ENCODE data around the gene RBM44. TPM values are rescaled to one million over a fixed set of nuclear protein-coding genes. Genes with fewer than 3 reads are reported as not detected.
"Not testable (repeated sequence)": the region's sequence is repeated elsewhere in the genome, so short reads cannot be mapped to it uniquely, and the experiment has no call there.

The RBM44 gene
- total RNA-seq, 1 experiment from 2014 or later = 0.06 TPM

GRCh38 chr2:237774811-237775553, 23.6 kb upstream of the RBM44 start:
- peak; percentile 36 for DNase-seq (ENCODE audit: low read depth)

- DNase-seq (ENCODE audit: low read depth) = no peak
Observed at GRCh38 chr2:237779521-237779920, 19.1 kb upstream of the RBM44 start.

- no peak for DNase-seq (ENCODE audit: low read depth)
Observed at GRCh38 chr2:237782181-237782580, 16.4 kb upstream of the RBM44 start.

DNA sequence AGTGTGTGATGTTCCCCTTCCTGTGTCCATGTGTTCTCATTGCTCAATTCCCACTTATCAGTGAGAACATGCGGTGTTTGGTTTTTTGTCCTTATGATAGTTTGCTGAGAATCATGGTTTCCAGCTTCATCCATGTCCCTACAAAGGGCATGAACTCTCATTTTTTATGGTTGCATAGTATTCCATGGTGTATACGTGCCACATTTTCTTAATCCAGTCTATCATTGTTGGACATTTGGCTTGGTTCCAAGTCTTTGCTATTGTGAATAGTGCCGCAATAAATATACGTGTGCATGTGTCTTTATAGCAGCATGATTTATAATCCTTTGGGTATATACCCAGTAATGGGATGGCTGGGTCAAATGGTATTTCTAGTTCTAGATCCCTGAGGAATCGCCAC, 14.9 kb upstream of the RBM44 start:
- not testable (repeated sequence) for DNase-seq (ENCODE audit: low read depth)

- DNase-seq (ENCODE audit: low read depth) = no peak
Observed at GRCh38 chr2:237786936-237787335, 11.6 kb upstream of the RBM44 start.

DNA sequence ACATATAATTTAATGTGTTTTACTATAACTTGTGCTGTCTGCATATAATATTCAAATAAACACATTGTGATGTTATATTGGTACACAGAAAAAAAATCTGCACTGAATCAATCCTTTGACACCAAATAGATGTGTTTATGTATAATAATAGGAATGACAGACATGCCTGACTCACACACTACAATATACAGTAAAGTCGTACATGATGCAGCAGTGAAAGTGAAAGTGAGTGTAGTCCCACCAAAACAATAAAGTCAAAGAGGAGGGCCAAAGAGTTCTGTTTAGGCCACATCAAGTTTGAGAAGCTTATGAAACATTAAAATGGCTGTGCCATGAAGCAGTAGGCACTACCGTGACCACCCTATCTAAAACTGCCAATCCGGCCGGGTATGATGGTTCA, 8.2 kb upstream of the RBM44 start:
- peak; percentile 17 for DNase-seq (ENCODE audit: low read depth)

DNA sequence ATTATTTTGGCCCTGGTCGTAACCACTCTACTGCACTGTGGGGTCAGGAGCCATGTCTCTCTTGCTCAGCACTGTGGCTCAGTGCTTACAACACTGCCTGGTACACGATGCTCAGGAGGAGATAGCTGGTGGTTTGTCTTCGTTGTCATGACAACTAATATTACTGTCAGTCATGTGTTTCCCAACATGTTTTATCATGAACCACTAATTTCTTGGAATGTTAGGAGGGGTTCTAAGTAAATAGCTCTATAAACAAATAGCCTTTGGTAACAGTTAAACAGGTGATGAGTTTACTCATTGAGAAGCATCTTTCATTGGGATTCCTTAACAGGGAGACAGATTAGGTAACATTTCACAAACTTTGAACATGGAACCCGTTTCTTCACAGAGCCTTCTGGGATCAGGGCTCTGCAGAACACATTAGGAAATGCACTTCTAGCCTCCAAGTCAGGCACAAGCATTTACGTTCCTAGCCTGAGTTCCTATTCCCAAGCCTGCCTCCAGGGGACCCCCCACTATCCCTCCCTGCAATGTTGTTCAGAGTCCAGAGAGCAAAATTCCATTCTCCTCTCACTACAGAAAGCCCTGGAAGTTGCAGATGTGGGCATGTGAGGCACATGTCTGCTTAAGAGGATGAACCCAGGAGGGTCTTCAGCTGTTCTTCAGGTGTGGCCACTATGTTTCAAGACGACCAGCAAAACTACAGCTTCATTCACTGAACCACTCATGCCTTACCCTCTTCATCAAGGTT, 6.4 kb upstream of the RBM44 start:
- no peak for DNase-seq (ENCODE audit: low read depth)

- no peak for DNase-seq (ENCODE audit: low read depth)
Observed at GRCh38 chr2:237797253-237797652, 1.3 kb upstream of the RBM44 start.

DNA sequence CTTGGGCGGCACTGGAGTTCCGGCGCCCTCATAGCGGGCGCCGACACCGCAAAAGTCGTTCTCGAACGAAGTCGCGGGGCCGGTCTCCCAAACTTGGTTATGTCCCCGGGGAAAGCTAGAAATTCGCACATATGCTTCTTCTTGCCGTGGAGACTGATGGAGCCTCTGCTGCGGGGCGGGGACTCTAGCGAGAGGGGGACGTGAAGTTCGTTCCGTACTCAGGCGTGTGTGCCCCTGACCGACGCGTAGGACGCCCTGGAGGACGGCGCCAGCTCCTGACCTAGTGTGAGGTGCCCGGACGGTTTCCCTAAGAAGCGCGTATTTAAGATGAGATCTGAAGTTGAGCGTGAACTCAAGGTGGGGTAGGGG, 465 bp downstream of the RBM44 start:
- no peak for DNase-seq (ENCODE audit: low read depth)

GRCh38 chr2:237801466-237801865, 2.9 kb downstream of the RBM44 start:
- DNase-seq (ENCODE audit: low read depth) = no peak

DNA sequence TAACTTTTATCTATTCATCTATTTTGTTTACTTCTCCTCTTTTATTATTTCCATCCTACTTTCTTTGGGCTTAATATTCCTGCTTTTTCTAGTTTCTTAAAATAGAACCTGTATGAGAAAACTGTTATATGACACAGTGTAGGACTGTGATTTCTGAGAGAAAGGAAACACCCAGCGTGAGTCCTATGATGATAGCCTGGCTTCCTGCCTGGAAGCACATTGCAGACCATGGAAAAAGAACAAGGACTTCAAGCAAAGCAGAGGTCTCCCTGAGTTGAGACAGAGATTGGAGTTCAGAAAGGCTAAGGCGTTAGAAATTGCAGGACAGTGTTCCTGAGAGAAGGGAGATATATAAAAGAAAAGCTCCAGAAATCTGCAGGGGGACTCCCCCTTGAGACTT, 7.8 kb downstream of the RBM44 start:
- no peak for DNase-seq (ENCODE audit: low read depth)

- no peak for DNase-seq (ENCODE audit: low read depth)
Observed at GRCh38 chr2:237815637-237816036, 17.1 kb downstream of the RBM44 start.

GRCh38 chr2:237816531-237816930, 18.0 kb downstream of the RBM44 start:
- no peak for DNase-seq (ENCODE audit: low read depth)

GRCh38 chr2:237818066-237818473, 19.5 kb downstream of the RBM44 start:
- DNase-seq (ENCODE audit: low read depth) = peak; percentile 2

DNA sequence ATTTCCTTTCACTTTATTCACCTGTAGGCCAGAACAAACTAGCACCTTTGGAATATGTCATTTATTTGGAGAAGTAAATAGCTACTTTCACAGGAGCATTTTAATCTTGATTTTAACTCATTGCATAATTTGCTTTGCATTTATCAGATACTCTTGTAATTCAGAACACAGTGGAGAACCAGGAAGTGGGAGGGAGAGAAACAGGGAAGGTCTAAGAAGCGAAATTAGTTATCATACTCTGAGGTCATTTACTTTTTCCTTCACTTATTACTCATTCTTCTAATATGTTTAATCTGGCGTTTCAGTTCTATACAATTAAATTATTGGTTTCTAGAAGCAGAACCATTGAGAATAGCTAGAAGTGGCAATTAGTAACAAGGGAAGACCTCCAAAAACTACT, 20.7 kb downstream of the RBM44 start:
- DNase-seq (ENCODE audit: low read depth) = no peak

GRCh38 chr2:237820421-237820820, 21.8 kb downstream of the RBM44 start:
- DNase-seq (ENCODE audit: low read depth) = no peak

DNA sequence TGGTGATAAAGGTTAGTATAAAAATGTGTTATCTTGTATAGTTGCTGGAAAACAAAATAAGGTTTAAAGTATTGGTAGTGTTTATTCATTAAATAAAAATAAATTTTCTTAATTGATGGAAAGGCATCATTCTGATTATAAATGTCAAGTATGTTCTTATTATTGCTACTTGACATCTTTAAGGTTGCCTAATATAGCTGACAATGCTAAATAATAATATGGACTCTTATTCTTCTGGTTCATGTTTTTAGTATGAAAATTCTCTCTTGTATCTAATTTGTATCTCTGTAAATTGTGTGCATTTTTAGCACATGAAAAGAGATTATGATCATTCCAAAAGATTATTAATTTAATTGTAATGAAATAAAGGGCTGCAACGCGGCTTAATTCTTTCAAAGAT, 25.0 kb downstream of the RBM44 start:
- no peak for DNase-seq (ENCODE audit: low read depth)

DNA sequence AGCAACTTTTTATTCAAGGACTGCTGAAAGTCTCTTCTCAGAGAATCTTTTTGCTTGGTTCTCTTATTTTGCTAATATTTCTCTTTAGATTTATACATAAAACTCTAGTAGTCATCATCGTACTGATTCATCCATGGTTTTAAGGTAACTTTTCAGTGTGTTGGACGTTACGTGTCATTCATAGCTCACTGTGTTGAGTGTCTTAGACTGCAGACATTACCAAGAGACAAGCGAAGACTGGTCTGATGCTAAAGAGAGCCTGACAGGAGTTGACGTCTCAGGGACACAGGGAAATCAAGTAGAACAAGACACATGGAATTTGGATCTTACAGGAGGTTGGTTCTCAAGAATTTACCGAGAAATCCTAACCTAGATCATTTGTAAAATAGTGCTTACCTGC, 25.5 kb downstream of the RBM44 start:
- no peak for DNase-seq (ENCODE audit: low read depth)

- no peak for DNase-seq (ENCODE audit: low read depth)
Observed at GRCh38 chr2:237827421-237827987, 28.9 kb downstream of the RBM44 start.

- no peak for DNase-seq (ENCODE audit: low read depth)
Observed at GRCh38 chr2:237830522-237830921, 31.9 kb downstream of the RBM44 start.

GRCh38 chr2:237833546-237833945, 35.0 kb downstream of the RBM44 start:
- DNase-seq (ENCODE audit: low read depth) = no peak

- DNase-seq (ENCODE audit: low read depth) = no peak
Observed at GRCh38 chr2:237835372-237835771, 36.8 kb downstream of the RBM44 start.

DNA sequence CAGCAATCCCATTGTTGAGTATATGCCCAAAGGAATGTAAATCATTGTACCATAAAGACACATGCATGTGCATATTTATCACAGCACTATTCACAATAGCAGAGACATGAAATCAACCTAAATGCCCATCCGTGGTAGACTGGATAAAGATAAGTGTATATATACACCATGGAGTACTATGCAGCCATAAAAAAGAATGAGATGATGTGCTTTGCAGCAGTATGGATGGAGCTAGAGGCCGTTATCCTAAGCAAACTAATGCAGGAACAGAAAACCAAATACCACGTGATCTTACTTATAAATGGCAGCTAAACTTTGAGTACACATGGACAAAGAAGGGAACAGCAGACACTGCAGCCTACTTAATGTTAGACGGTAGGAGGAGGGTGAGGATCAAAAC, 42.5 kb downstream of the RBM44 start:
- no peak for DNase-seq (ENCODE audit: low read depth)

Data from Daoy (cell line).